Body of pancreas (tissue), 4 donors: ENCODE results near the gene HNRNPK. TPM values are rescaled to one million over a fixed set of nuclear protein-coding genes. Genes with fewer than 3 reads are reported as not detected.
"Not testable (repeated sequence)": the region's sequence is repeated elsewhere in the genome, so short reads cannot be mapped to it uniquely, and the experiment has no call there.

Source experiments
- ATAC-seq: fragments of 150-250 bp; one replicate; pipeline ENCODE4 v1.9.1; 2016
- DNase-seq, 4 donors: peaks; one replicate each; pipeline ENCODE4 v3.0.0-alpha.2; 2019
- H3K27ac ChIP-seq, 4 donors: fragments of 200-600 bp; sonication (generic); 1 replicate in 3 of 4; 2 replicates in 1 of 4; pipeline versions ENCODE4 v1.5.1 to v1.6.1; 2016 to 2019; ENCODE audit warnings: mild to moderate bottlenecking in 1 of 4, mixed read lengths in 1 of 4, moderate library complexity in 1 of 4
- H3K27me3 ChIP-seq, 2 donors: fragments of 200-600 bp; sonication (generic); one replicate each; pipeline ENCODE4 v1.6.0; 2016; ENCODE audit warnings: mild to moderate bottlenecking in 1 of 2
- H3K36me3 ChIP-seq, 2 donors: fragments of 200-600 bp; sonication (generic); replicated peaks in 1 of 2; 2 replicates each; pipeline ENCODE4 v1.5.1; 2016; ENCODE audit warnings: low read depth in 2 of 2; ENCODE audit not compliant: insufficient read depth in 1 of 2
- H3K4me1 ChIP-seq: fragments of 200-600 bp; sonication (generic); one replicate; pipeline ENCODE4 v1.6.0; 2016
- H3K4me3 ChIP-seq, 2 donors: fragments of 200-600 bp; sonication (generic); 1 replicate in 1 of 2; 2 replicates in 1 of 2; pipeline ENCODE4 v1.5.1; 2016 to 2019
- H3K9me3 ChIP-seq, 3 donors: fragments of 200-600 bp; sonication (generic); 1 replicate in 2 of 3; 2 replicates in 1 of 3; pipeline ENCODE4 v1.5.1; 2016
- CTCF ChIP-seq, 7 experiments: fragments of 450-650 bp in 4 of 7; fragments of 200-600 bp in 3 of 7; sonication (generic) in 3 of 7; IDR thresholded peaks; one replicate each; pipeline ENCODE4 v1.5.1; 2016 to 2019; ENCODE audit warnings: antibody characterized with exemption in 7 of 7
- POLR2A ChIP-seq, 3 donors: fragments of 450-650 bp; IDR thresholded peaks; one replicate each; pipeline ENCODE4 v1.6.1; 2016; ENCODE audit warnings: antibody characterized with exemption in 3 of 3, mild to moderate bottlenecking in 2 of 3
- whole genome bisulfite sequencing, 2 donors: methylation state at CpG; one replicate each; pipeline ENCODE4 v1.1.5; 2017; 5-methylcytosine and 5-hydroxymethylcytosine counted together
- intact Hi-C: fragments of 100-400 bp; cut with DNase I; formaldehyde crosslinking; loops from one replicate; pipeline ENCODE4 v1.15.1; 2023
- total RNA-seq, 2 donors: library from RNA; depleted of rRNA; stranded (reverse); fragments of >200 nt; gene quantifications; one replicate each; pipeline ENCODE4 v1.1.0, GENCODE V29; 2016

Gene HNRNPK
- total RNA-seq, 2 donors from 2014 or later = 132 to 223 TPM

GRCh38 chr9:83957248-83957513 lies 22.8 kb downstream of the HNRNPK start:
- Histone ChIP-seq H3K9me3 (no peaks in the 10 kb centered on the region), H3K4me3 (peak overlapping the region; percentile 47 to 94), H3K36me3 (no peaks in the 10 kb centered on the region), H3K27me3 (no peaks in the 10 kb centered on the region), H3K27ac (peak overlapping the region; percentile 76 to 87 (median 85)), H3K4me1 (peaks cover 18% of the 10 kb centered on the region)
- TF ChIP-seq POLR2A (IDR thresholded peaks at IDR 0.05) (no peak), CTCF (IDR thresholded peaks at IDR 0.05) (no peak)
- DNase-seq (no peak), ATAC-seq (peak; percentile 2)
- intact Hi-C loops = no loop called here
- 25 to 39% methylated on average over 4 of the region's 4 CpGs for WGBS, 2 donors

- ATAC-seq = peak; percentile 90
- peak; percentile 20 to 76 (median 67) for TF ChIP-seq POLR2A (IDR thresholded peaks at IDR 0.05)
- no peak for TF ChIP-seq CTCF (IDR thresholded peaks at IDR 0.05)
- peak overlapping the region; percentile 76 to 87 (median 85) for H3K27ac ChIP-seq
- no peaks in the 10 kb centered on the region for H3K36me3 ChIP-seq
- H3K9me3 ChIP-seq = no peaks in the 10 kb centered on the region
- 2 to 3% methylated on average over 17 to 57 of the region's 57 CpGs for WGBS, 2 donors
- peaks cover 18% of the 10 kb centered on the region for H3K4me1 ChIP-seq
- intact Hi-C loops = no loop called here
- H3K4me3 ChIP-seq = peak overlapping the region; percentile 47 to 94
- no peaks in the 10 kb centered on the region for H3K27me3 ChIP-seq
- peak; percentile 75 to 85 (median 80) for DNase-seq
These were observed 23.4 kb downstream of the HNRNPK start for GRCh38 chr9:83956436-83957247.

GRCh38 chr9:83956086-83956435 lies 24.0 kb downstream of the HNRNPK start:
- Histone ChIP-seq H3K9me3 (no peaks in the 10 kb centered on the region), H3K4me3 (peak overlapping the region; percentile 47 to 94), H3K36me3 (no peaks in the 10 kb centered on the region), H3K27me3 (no peaks in the 10 kb centered on the region), H3K4me1 (peaks cover 18% of the 10 kb centered on the region), H3K27ac (peak overlapping the region; percentile 76 to 87 (median 85))
- DNase-seq (peak in 1 of 4 donors; percentile 50), ATAC-seq (peak; percentile 34)
- 7 to 11% methylated on average over 14 to 23 of the region's 23 CpGs for WGBS, 2 donors
- no peak for TF ChIP-seq POLR2A (IDR thresholded peaks at IDR 0.05)
- TF ChIP-seq CTCF (IDR thresholded peaks at IDR 0.05) = no peak
- intact Hi-C loops = no loop called here

DNA sequence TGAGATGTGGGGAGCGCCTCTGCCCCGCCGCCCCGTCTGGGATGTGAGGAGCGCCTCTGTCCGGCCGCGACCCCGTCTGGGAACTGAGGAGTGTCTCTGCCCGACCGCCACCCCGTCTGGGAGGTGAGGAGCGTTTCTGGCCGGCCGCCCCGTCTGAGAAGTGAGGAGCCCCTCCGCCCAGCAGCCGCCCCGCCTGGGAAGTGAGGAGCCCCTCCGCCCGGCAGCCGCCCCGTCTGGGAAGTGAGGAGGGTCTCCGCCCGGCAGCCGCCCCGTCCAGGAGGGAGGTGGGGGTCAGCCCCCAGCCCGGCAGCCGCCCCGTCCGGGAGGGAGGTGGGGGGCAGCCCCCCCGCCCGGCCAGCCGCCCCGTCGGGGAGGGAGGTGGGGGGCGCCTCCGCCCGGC lies 31.9 kb downstream of the HNRNPK start:
- not testable (repeated sequence) for H3K4me3 ChIP-seq, H3K36me3 ChIP-seq, DNase-seq, H3K27ac ChIP-seq, H3K27me3 ChIP-seq, H3K9me3 ChIP-seq, ATAC-seq, H3K4me1 ChIP-seq
- WGBS, 2 donors = 68% methylated on average over 4 of the region's 39 CpGs; no CpG with 5 or more reads in 1 of the 2 donors
- intact Hi-C loops = loop anchor here (10.0 kb wide), 1 partner anchor 227 kb away; no protein-coding TSS in a partner anchor

DNA sequence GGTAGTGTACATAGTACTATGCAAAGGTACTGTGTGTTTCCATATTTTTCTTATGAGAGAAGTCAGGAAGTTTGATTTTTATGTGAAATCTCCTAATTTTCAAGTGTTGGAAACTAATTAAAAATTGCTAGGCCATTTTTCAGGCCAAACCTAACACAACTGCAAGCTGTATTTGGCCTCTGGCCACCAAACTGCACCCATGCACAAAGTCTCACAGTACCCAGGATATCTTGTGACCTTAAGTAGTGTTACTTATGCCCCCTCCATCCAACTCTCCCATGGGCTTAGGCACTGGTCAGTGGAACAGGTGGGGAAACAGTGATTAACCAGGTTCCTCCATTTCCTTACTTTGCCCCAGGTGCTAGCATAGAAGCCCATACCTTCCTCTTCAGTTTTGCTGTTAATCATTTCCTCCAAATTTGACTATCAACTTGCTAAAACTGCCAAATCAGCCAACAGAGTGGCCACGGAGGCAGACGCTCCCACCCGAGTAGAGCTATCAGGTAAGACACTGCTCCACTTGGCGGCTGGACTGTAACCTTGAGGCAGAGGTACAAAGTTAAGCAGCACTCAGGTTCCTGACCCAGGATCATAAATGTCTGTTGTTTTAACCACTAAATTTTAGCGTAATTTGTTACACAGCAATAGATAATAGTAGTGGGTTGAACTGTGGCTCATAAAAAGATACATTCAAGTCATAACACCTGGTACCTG lies 39.3 kb downstream of the HNRNPK start:
- H3K4me3 ChIP-seq = no peak overlapping the region
- intact Hi-C loops = loop anchor here (5.0 to 10.0 kb wide), 2 partner anchors 234 to 322 kb away; no protein-coding TSS in a partner anchor
- WGBS, 2 donors = 20 to 28% methylated on average over 5 of the region's 5 CpGs
- no peaks in the 10 kb centered on the region for H3K9me3 ChIP-seq
- TF ChIP-seq CTCF (IDR thresholded peaks at IDR 0.05) = no peak
- TF ChIP-seq POLR2A (IDR thresholded peaks at IDR 0.05) = no peak
- peaks cover 0 to 4% of the 10 kb centered on the region in 2 donors for H3K36me3 ChIP-seq
- H3K27me3 ChIP-seq = no peaks in the 10 kb centered on the region
- H3K4me1 ChIP-seq = peaks cover 5% of the 10 kb centered on the region
- no peak for DNase-seq
- ATAC-seq = no peak
- no peak overlapping the region for H3K27ac ChIP-seq
